ENCODE data around the gene CTCF. TPM values are rescaled to one million over a fixed set of nuclear protein-coding genes. Genes with fewer than 3 reads are reported as not detected.
"Not testable (repeated sequence)": the region's sequence is repeated elsewhere in the genome, so short reads cannot be mapped to it uniquely, and the experiment has no call there.

The CTCF gene, protein sequence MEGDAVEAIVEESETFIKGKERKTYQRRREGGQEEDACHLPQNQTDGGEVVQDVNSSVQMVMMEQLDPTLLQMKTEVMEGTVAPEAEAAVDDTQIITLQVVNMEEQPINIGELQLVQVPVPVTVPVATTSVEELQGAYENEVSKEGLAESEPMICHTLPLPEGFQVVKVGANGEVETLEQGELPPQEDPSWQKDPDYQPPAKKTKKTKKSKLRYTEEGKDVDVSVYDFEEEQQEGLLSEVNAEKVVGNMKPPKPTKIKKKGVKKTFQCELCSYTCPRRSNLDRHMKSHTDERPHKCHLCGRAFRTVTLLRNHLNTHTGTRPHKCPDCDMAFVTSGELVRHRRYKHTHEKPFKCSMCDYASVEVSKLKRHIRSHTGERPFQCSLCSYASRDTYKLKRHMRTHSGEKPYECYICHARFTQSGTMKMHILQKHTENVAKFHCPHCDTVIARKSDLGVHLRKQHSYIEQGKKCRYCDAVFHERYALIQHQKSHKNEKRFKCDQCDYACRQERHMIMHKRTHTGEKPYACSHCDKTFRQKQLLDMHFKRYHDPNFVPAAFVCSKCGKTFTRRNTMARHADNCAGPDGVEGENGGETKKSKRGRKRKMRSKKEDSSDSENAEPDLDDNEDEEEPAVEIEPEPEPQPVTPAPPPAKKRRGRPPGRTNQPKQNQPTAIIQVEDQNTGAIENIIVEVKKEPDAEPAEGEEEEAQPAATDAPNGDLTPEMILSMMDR
- total RNA-seq: 40.0 TPM

DNA sequence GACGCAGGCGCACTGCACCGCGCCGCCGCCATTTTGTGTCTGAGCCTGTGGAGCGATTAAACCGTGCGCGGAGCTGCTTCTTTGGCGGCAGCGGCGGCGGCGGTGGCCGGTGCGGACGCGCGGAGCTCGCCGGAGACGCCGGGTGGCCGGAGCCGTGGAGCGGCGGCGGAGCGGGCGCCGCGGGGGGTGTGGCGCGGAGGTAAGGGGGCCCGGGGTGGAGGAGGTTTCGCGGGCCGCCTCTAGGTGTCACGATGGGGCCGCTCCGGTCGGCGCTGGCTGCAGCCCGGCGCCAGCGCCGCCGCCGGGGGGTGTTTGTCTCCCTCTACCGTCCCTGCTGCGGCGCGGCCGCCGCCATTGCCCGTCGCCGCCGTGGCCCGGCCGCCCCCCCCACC, at the start of gene CTCF:
Gene CTCF (plus strand): TSS at position 1 of the 392 bp plus-strand sequence. CDS start 48,307 bp downstream, outside the sequence.
- peak; percentile 93 for DNase-seq

DNA sequence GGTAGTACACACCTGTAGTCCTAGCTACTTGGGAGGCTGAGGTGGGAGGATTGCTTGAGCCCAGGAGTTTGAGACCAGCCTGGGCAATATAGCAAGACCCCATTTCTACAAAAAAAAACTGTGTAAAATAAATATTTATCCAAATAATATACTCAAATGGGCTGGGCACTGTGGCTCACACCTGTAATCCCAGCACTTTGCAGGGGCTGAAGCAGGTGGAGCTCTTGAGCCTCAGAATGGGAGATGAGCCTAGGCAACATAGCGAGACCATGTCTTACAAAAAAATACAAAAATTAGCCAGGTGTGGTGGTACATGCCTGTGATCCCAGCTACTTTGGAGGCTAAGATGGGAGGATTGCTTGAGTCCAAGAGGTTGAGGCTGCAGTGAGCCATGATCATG, 48.4 kb upstream of the CTCF start:
- DNase-seq: not testable (repeated sequence)

DNA sequence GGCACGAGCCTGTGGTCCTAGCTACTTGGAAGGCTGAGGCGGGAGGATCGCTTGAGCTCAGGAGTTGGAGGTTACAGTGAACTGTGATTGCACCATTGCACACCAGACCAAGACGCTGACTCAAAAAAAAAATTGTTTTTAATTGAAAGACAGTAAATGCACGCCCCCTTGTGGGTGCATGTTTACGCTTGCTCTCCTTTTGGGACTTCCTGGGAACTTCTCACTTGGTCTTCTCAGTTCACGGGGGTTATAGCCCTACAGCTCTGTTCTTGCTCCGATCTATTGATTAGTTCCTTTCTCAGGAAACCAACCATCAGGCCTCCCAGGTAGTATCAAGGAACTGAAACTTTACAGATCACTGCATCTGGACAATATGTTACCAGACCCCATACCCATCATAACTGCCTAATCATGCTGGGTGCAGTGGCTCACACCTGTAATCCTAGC, 47.9 kb upstream of the CTCF start:
- peak; percentile 85 for DNase-seq

DNA sequence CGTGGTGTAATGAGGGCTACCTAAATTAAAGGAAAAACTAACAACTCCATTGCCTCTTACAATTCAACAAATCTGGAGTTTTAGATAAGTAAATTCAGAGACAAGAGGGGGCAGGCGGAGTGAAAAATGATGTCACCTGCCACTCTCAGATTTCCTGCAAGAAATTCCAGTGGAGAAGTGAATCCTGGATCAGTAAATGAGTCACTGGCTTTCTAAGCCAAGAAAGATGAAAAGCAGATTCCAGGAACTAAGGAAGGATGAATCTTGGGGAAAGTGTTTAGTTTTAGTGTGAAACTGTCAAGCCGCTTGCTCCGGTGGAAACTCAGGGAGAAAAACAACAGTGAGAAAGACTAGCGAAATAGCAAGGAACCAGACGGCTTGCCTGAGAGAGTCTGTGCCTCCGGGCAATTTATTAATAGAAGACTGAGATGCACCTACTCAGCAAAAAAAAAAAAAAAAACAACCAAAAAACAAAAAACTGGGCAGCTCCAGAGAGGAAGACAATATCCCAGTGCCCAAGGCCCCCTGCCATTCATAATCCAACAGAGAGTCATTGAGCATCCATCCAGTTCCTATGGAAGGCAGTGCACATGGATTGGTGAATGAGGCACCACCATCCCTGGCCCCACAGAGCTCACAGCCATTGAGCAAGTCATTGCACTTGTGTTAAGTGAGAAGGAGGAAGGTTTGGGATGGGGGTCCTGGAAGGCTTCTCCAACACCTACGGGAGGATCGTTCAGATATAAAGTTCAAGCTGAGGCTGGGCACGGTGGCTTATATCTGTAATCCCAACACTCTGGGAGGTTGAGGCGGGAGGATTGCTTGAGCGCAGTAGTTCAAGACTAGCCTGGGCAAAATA, 45.8 kb upstream of the CTCF start:
- no peak for DNase-seq

DNA sequence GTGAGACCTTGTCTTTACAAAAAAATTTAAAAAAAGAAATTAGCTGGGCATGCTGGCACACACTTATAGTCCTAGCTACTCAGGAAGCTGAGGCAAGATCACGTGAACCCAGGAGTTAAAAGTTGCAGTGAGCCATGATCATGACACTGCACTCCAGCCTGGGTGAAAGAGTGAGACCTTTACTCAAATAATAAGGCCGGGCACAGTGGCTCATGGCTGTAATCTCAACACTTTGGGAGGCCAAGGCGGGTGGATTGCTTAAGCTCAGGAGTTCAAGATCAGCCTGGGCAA, 45.2 kb upstream of the CTCF start:
- no peak for DNase-seq

DNA sequence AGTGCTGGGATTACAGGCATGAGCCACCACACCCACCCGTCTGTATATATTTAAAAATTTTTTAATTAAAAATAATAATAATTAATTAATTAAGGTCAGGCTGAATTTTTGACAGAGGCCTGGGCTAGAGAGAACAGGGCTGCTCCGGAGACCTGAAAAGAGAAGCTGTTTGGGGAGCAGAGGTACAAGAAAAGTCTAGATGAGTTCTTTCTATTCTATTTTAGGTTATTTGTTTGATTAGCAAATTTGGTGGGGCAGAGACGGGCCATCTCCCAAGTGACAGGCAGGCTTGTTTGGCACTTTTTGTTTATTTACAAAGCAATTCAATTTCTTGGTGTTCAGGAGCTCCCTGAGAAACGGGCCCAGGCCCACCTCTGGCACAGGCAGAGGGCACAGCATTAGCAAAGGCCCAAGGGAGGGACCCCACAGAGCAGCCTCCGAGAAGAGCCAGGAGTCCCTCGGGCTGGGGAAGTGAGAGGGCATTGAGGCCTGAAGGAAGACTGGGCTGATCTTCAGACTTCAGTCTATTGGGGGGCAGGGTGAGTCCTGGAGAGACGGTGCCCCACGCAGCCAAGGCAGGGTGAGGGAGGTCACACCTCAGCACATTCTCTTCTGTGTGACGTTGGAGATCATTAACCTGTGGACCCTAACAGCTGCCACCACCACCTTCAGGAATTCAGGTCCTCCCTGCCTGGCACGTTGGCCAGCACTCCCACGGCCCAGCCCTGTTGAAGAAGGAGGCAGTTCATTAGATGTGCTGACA, 44.5 kb upstream of the CTCF start:
- DNase-seq: no peak

DNA sequence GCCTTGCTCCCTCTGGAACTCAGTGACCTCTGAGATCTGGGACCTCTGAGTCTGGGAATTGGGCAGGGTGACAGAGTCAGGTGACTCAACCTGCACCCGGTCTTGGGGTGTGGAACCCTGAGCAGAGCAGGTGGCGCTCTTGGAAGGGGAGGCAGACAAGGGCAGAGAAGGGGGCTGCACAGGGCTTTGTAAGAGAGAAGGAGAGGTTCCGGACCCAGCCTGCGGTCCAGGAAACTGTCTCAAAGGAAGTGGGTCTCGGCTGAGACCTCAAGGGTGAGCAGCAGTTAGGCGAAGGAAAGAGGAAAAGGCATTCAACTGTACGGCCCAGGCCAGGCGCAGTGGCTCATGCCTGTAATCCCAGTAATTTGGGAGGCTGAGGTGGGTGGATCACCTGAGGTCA, 43.6 kb upstream of the CTCF start:
- no peak for DNase-seq

DNA sequence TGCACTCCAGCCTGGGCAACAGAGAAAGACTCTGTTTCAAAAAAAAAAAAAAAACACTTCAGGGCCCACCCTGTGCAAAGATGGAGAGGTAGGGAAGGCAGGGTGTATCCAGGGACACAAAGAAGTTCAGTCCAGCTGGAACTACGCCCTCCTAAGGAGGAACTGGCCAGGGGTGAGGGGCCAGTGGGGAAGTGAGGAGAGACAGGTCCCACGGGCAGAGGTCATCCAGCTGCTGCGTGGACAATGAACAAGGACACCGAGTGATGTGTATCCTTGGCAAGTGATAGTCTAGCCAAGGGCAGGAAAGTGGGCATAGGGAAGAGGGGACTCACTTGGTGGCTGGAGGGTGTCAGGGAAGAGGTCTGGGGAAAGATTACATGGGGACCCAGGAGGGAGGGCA, 43.1 kb upstream of the CTCF start:
- no peak for DNase-seq

DNA sequence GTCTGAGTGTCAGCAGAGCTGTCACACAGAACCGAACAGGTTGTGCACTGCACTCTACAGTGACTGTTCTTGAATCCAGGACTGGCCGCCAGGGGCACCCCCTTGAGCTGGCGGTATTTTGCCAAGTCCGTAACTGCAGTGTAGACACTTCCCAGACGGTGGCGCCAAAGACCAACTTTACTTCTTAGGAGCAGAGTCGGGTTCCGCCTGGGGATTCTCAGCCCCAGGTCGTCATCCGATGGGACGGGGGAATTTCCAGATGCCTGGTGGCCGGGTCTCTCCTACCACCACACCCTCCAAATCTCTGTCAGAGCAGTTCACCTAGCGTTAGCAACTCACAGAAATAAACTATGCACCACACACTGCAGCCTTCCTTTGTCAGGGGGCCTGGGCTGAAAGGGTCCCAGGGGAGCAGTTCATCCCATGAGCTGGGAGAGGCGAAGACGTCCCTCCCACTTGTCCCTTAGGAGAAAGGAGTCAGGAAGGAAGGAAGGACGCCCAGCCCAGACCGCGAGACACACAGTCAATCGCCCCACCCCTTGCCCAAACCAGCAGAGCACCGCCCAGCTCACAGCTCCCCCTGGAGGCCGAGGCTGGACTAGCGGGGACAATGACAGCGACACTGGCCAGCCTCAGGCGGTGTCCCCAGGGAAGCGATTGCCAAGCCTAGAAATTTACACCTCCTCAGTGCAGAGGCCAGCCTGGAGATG, 41.1 kb upstream of the CTCF start:
- peak; percentile 98 for DNase-seq

DNA sequence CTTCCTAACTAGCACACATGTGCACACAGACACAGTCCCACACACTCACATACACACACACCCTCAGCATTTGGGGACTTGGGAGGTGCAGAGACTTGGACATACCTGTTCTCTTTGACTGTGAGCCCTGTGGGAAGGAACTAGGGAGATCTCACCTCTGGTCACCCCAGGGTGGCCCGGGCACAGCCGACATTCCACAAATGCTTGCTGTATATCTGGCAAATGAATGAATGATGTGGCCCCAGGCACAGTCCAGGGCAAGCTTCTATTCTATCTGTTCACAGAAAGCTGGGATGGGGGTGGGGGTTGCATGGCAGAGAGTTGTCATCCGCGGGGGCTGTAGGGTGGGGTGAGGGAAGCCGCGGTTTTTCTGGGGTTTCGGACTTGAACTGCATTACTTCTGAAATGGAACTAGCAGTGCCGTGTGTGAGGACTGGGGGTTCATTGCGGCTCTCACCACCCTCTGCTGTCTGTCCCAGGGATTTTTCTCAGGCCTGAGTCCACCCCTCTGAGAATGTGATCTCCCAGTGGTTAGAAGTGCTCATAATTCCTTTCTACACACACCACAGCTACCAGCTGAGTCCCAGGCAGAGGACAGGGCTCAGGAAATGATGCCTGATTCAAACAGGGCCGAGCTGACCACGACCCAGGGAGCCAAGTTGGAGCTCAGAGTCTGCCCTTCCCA, 37.0 kb upstream of the CTCF start:
- no peak for DNase-seq

DNA sequence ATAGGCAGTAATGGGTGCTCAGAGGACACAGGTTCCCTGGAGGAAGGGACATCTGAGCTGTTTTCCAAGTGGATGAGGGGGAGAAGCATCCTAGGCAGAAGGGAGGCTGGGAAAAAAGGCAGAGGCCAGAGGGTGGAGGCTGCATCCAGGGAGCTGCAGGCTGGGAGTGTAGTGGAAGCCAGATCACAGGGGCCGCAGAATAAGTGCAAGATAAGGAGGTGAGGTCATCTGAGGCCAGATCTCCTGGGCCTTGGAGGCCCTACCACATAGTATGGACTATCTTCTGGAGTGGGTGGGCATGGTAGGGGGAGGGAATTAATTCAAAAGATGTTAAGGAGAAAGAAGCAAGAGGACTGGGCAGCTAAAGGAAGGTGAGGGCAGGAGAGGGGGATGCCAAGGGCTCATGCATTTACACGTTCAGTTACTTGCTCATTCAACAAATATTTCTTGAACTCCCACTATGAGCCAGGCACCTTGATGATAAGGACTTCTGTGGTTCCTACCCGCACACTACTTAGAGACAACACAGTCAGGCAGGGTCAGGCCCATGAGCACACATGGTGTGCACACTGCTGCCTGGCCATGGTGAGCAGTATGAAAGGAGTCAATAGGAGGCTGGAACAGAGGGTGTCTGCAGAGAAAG, 36.1 kb upstream of the CTCF start:
- DNase-seq: no peak

DNA sequence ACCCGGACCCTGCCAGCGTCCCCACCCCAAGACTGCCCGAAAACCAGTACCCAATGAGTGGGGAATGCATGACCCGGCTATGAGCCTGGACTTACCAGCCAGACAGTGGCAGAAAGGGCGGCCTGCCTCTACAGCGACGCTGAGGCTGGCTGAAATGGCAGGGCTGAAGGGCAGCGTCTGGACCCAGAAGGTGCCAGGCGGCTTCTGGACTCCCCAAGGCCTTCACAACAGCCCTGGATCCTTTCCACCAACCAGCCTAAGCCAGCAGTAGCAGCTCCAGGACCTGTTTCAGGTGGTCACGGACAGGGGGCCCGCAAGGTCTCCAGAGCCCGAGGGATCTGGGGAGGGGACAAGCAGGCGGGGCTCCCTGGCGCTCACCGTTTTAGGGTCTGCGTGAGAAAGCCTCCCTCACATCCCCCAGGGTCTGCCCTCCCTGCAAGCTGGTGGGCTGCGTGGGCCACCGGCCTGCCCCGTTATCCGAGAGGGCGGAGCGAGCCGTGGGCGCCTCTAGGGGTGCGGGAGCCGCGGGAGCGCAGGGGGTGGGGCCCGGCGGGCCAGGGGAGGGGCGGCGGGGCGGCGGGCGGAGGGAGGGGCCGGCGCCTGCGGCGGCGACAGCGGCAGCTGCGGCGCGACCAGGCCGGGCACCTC, 34.0 kb upstream of the CTCF start, which contains the start of gene RIPOR1:
Gene RIPOR1 (plus strand): TSS at position 608 of the 648 bp plus-strand sequence. CDS start 9,618 bp downstream, outside the sequence.
- peak; percentile 68 for DNase-seq

DNA sequence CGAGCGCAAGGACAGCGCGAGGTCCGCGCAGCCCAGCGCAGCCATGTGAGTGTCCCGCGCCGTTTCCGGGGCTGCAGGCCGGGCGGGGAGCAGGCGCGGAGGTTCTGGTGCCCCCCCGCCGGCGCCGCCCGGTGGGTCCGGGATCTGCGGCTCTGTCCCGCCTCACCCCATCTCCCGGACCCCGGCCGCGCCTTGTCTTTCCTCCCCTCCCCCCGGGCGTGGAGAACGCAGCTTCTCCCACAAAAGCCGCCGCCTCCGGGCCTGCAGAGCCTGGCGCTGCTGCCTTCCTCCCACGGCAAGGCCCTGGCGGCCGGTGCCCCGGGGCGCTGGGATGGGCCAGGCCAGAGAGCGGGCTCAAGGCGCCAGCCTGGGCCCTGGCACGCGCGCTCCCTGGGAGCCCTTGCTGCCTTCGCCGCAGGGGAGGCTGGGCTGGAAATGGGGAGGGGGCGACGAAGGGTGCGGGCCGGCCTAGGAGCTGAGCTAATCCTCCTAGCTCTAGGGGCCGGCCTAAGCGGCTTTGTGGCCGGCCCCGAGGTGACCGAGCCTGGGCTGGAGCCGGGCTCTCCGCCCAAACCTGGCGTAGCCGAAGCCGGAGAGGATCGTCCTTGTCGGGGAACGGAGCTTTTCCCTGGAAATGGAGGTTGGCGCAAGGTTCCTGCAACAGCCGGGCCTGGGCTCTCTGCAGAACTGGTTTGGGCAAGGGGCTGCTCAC, 33.3 kb upstream of the CTCF start:
- DNase-seq: peak; percentile 57

DNA sequence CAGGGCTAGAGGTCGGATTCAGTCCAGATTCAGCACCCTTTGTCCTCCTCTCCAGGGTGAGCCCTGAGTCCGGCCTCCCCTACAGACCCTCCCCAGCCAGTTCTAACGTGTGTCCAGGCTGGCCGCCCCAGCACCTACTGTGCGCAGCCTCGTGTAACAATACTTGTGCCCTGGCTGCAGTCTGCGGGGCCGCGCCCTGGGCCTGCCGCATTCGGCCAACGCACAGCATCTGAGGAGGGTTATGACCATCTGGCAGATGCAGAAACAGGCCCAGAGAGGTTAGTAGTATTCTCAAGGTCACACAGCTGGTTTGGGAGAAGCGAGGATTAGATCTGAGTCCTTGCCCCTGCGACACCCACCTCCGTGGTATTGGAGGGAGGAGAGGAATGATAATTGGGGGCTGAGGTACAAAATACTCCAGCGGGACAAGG, 32.7 kb upstream of the CTCF start:
- DNase-seq: no peak

DNA sequence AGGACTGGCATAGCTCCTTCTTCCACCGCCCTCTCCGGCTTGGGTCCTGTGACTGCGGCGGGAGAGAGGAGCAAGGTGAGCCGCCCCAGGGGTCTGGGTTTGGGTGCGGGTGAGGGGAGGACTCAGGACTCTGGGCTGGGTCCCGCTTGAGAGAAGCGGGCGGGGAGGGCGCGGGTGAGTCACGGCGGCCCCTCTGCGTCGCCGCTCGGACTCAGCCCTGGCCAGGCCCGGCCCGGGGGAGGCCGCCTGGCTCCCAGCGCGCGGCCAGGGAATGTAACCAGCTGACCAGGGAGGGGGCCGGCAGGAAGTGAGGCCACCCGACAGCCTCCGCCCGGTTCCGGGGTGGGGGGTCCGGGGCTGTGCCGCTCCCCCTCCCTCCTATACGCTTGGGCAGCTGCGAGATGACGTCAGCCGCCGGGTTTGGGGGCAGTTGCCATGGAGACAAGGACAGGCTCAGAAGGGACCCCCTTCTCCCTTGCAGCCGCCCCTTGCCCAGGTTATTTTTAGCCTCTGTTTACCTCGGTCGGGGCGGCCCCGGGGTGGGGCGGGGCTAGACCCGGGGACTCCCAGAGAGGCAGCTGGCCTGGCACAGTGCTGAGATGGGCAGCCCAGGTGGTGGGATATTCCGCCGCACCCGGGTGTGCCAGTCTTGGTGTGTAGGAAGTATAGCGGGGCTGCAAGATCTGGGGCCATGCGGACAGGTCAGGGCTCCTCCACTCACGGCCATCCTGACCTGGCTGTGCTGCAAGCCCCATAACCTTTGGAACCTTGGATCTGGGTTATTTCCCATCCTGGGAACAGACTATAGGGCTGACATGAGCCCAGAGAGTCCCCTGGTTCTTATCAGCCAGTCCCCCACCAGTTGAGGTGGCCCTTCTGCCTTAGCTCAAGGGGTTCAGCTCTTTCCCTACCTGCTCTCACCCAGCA, 32.0 kb upstream of the CTCF start:
- DNase-seq: peak; percentile 86

DNA sequence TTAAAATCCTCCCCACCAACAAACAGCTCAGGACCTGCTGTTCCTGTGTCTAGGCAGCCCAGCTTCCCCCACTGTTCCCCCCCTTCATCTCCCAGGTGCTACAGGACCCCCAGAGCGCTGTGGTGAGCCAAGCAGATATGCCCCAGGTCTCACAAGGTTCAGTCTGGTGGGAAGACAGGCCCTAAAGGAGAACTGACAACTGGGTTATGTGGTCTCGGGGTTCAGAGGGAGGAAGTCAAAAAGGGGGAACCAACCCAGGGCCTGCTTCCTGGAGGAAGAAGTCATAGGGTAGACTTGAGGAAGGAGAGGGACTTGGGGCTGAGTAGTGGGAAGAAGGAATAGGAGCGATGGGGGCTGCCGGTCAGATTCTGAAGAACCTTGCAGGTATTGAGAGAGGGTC, 31.1 kb upstream of the CTCF start:
- DNase-seq: no peak

DNA sequence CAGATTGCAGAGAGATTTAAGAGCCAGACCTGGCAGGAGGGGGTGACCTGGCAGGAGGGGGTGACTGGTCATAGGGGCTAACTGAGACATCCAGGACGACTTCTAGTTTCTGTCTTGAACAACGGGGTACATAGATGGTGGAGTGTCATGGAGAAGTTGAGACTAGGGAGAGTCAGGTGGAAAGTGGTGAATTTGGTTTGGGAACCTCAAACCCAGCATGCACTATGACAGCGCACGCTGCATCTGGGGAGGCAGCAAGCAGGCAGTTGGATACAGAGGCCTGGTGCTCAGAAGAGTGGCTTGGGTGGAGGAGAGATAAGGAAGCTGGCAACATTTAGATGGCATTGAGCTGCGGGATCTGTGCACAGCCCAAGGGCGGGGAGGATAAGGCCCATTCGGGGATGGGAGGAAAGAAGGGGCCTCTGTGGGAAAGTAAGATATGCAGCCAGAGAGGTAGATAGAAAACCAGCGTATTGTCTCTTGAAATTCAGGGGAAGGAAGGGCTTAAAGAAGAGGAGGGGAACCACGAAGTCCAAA, 29.2 kb upstream of the CTCF start:
- DNase-seq: no peak

Data from tongue (tissue), 2 donors.